ENCODE measurements around the gene CD46.
"Not testable (repeated sequence)": the region's sequence is repeated elsewhere in the genome, so short reads cannot be mapped to it uniquely, and the experiment has no call there.

Gene CD46

GRCh38 chr1:207751463-207751789, 428 bp upstream of the CD46 start:
- DNase-seq (ENCODE audit: low spot score): not testable (repeated sequence)

- DNase-seq (ENCODE audit: low spot score): no peak
Measured at GRCh38 chr1:207752456-207752998, 673 bp downstream of the CD46 start.

GRCh38 chr1:207753611-207754010, 1.8 kb downstream of the CD46 start:
- no peak for DNase-seq (ENCODE audit: low spot score)

- no peak for DNase-seq (ENCODE audit: low spot score)
Measured at GRCh38 chr1:207754011-207754410, 2.2 kb downstream of the CD46 start.

- DNase-seq (ENCODE audit: low spot score): no peak
Measured at GRCh38 chr1:207754974-207755700, 3.3 kb downstream of the CD46 start.

- no peak for DNase-seq (ENCODE audit: low spot score)
Measured at GRCh38 chr1:207755846-207756693, 4.2 kb downstream of the CD46 start.

- DNase-seq (ENCODE audit: low spot score): no peak
Measured at GRCh38 chr1:207762622-207763021, 10.8 kb downstream of the CD46 start.

GRCh38 chr1:207763091-207763490, 11.2 kb downstream of the CD46 start:
- no peak for DNase-seq (ENCODE audit: low spot score)

- no peak for DNase-seq (ENCODE audit: low spot score)
Measured at GRCh38 chr1:207763972-207764371, 12.1 kb downstream of the CD46 start.

GRCh38 chr1:207766569-207766968, 14.7 kb downstream of the CD46 start:
- no peak for DNase-seq (ENCODE audit: low spot score)

- not testable (repeated sequence) for DNase-seq (ENCODE audit: low spot score)
Measured at GRCh38 chr1:207770514-207770913, 18.7 kb downstream of the CD46 start.

- DNase-seq (ENCODE audit: low spot score): not testable (repeated sequence)
Measured at GRCh38 chr1:207776045-207776444, 24.2 kb downstream of the CD46 start.

- not testable (repeated sequence) for DNase-seq (ENCODE audit: low spot score)
Measured at GRCh38 chr1:207777412-207777811, 25.6 kb downstream of the CD46 start.

- DNase-seq (ENCODE audit: low spot score): no peak
Measured at GRCh38 chr1:207779008-207779407, 27.2 kb downstream of the CD46 start.

- no peak for DNase-seq (ENCODE audit: low spot score)
Measured at GRCh38 chr1:207781312-207781711, 29.5 kb downstream of the CD46 start.

GRCh38 chr1:207787776-207788175, 35.9 kb downstream of the CD46 start:
- DNase-seq (ENCODE audit: low spot score): no peak

GRCh38 chr1:207789386-207789785, 37.5 kb downstream of the CD46 start:
- no peak for DNase-seq (ENCODE audit: low spot score)

- no peak for DNase-seq (ENCODE audit: low spot score)
Measured at GRCh38 chr1:207789792-207790787, 38.2 kb downstream of the CD46 start.

- no peak for DNase-seq (ENCODE audit: low spot score)
Measured at GRCh38 chr1:207791290-207791689, 39.4 kb downstream of the CD46 start.

GRCh38 chr1:207793327-207793726, 41.5 kb downstream of the CD46 start:
- DNase-seq (ENCODE audit: low spot score): no peak

- DNase-seq (ENCODE audit: low spot score): no peak
Measured at GRCh38 chr1:207794861-207795260, 43.0 kb downstream of the CD46 start.

Measured in hematopoietic multipotent progenitor cell treated with erythropoietin and hydrocortisone succinate and interleukin-3 and kit ligand, for 15 days (in vitro differentiated cells).